Thyroid gland (tissue), 4 donors: ENCODE results near the gene PTCH1.

Experiments
- CTCF ChIP-seq, 6 experiments: fragments of 200-600 bp in 3 of 6; fragments of 450-650 bp in 3 of 6; sonication (generic) in 3 of 6; IDR thresholded peaks; one replicate each; pipeline ENCODE4 v1.5.1; 2016 to 2019; ENCODE audit warnings: antibody characterized with exemption in 6 of 6, mild to moderate bottlenecking in 2 of 6, inconsistent platforms in 1 of 6, moderate library complexity in 1 of 6
- POLR2A ChIP-seq, 2 donors: fragments of 450-650 bp; IDR thresholded peaks; one replicate each; pipeline ENCODE4 v1.6.1; 2017; ENCODE audit warnings: antibody characterized with exemption in 2 of 2, mild to moderate bottlenecking in 2 of 2, moderate library complexity in 1 of 2

- TF ChIP-seq CTCF (IDR thresholded peaks at IDR 0.05) (peak in 1 of 6 experiments; percentile 15), POLR2A (IDR thresholded peaks at IDR 0.05) (peak in 1 of 2 donors; percentile 76)
Measured at GRCh38 chr9:95507464-95508241, 9.1 kb downstream of the PTCH1 start.
